DOHH2 (cell line): ENCODE measurements around the gene MKRN3.

ENCODE experiments used
- H3F3A ChIP-seq: fragments of 200-600 bp; sonication (generic), shearing (Covaris generic); 2 replicates; pipeline ENCODE4 v1.6.0; 2016; ENCODE audit warnings: antibody characterized with exemption, mild to moderate bottlenecking; ENCODE audit not compliant: control insufficient read depth, insufficient read depth
- H3K27ac ChIP-seq: fragments of 200-600 bp; sonication (generic); 2 replicates; pipeline ENCODE4 v1.5.1; 2014; ENCODE audit warnings: low read depth, mild to moderate bottlenecking, low read length, moderate library complexity
- H3K27me3 ChIP-seq: fragments of 200-600 bp; sonication (generic); 2 replicates; pipeline ENCODE4 v1.6.1; 2014; ENCODE audit warnings: mild to moderate bottlenecking, low read length, mixed read lengths; ENCODE audit not compliant: control insufficient read depth
- H3K36me3 ChIP-seq: fragments of 200-600 bp; sonication (generic); 2 replicates; pipeline ENCODE4 v1.6.1; 2014; ENCODE audit warnings: mild to moderate bottlenecking, low read length, moderate library complexity, mixed read lengths; ENCODE audit not compliant: control insufficient read depth
- H3K4me1 ChIP-seq: fragments of 200-600 bp; sonication (generic); 2 replicates; pipeline ENCODE4 v1.6.1; 2014; ENCODE audit warnings: mild to moderate bottlenecking, low read length, mixed read lengths; ENCODE audit not compliant: control insufficient read depth
- H3K4me2 ChIP-seq: fragments of 200-600 bp; sonication (generic); 2 replicates; pipeline ENCODE4 v1.6.0; 2014; ENCODE audit warnings: mild to moderate bottlenecking, low read length, moderate library complexity
- H3K4me3 ChIP-seq: fragments of 200-600 bp; sonication (generic); 2 replicates; pipeline ENCODE4 v1.5.1; 2014; ENCODE audit warnings: mild to moderate bottlenecking, low read length, mixed read lengths
- H3K79me2 ChIP-seq: fragments of 200-600 bp; sonication (generic); 2 replicates; pipeline ENCODE4 v1.6.1; 2014; ENCODE audit warnings: mild to moderate bottlenecking, low read length, mixed read lengths; ENCODE audit not compliant: control insufficient read depth
- H3K9me2 ChIP-seq: fragments of 200-600 bp; sonication (generic); replicated peaks from 2 replicates; pipeline ENCODE4 v1.6.1; 2014; ENCODE audit warnings: mild to moderate bottlenecking, low read length, mixed read lengths; ENCODE audit not compliant: control insufficient read depth
- H3K9me3 ChIP-seq: fragments of 200-600 bp; sonication (generic); 2 replicates; pipeline ENCODE4 v1.6.1; 2014; ENCODE audit warnings: antibody characterized with exemption, low read length, mixed read lengths; ENCODE audit not compliant: control insufficient read depth, insufficient read depth
- H4K20me1 ChIP-seq: fragments of 200-600 bp; sonication (generic); 2 replicates; pipeline ENCODE4 v1.6.0; 2014; ENCODE audit warnings: low read depth, mild to moderate bottlenecking, antibody characterized with exemption, low read length, moderate library complexity; ENCODE audit not compliant: control insufficient read depth, insufficient read depth
- EZH2phosphoT487 ChIP-seq: fragments of 200-600 bp; sonication (generic); IDR thresholded peaks from 2 replicates; pipeline ENCODE4 v1.6.1; 2017; ENCODE audit warnings: borderline replicate concordance, mild to moderate bottlenecking, antibody characterized with exemption, low read length, moderate library complexity, mixed read lengths
- TF ChIP-seq, protein P1 (sequence below): fragments of 200-600 bp; sonication (generic); IDR thresholded peaks from one replicate; pipeline ENCODE4 v1.5.1; 2014; ENCODE audit warnings: antibody characterized with exemption, mild to moderate bottlenecking, low read depth, low read length; ENCODE audit not compliant: poor library complexity, severe bottlenecking

The MKRN3 gene

DNA sequence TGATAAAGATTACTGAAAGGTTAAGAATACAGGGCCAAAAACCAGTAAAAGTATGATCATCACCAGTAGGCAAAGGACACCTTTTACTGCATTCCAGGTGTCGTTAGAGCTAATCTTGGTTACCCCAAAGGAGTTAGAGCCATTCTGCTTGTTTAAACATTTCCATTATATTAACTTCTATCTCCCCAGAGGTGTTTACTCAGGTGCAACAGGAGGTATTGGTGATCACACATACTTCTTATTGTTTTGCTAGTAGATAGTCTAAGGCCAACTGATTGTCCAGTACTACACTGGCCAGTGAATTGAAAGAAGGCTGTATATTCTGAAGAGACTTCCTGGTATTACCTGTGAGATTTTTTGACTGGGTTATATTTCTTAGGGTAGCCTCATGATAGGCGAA is 22.8 kb downstream of the MKRN3 start:
- Histone ChIP-seq H3K4me2 (no peak overlapping the region), H3K27me3 (no peaks in the 10 kb centered on the region), H3F3A (no peaks in the 10 kb centered on the region), H4K20me1 (no peaks in the 10 kb centered on the region), H3K36me3 (no peaks in the 10 kb centered on the region), H3K27ac (no peak overlapping the region), H3K79me2 (no peaks in the 10 kb centered on the region), H3K4me3 (no peak overlapping the region), H3K9me3 (no peaks in the 10 kb centered on the region), H3K9me2 (no peaks in the 10 kb centered on the region), H3K4me1 (no peaks in the 10 kb centered on the region)
- TF ChIP-seq, protein P1, sequence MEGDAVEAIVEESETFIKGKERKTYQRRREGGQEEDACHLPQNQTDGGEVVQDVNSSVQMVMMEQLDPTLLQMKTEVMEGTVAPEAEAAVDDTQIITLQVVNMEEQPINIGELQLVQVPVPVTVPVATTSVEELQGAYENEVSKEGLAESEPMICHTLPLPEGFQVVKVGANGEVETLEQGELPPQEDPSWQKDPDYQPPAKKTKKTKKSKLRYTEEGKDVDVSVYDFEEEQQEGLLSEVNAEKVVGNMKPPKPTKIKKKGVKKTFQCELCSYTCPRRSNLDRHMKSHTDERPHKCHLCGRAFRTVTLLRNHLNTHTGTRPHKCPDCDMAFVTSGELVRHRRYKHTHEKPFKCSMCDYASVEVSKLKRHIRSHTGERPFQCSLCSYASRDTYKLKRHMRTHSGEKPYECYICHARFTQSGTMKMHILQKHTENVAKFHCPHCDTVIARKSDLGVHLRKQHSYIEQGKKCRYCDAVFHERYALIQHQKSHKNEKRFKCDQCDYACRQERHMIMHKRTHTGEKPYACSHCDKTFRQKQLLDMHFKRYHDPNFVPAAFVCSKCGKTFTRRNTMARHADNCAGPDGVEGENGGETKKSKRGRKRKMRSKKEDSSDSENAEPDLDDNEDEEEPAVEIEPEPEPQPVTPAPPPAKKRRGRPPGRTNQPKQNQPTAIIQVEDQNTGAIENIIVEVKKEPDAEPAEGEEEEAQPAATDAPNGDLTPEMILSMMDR = no peak

DNA sequence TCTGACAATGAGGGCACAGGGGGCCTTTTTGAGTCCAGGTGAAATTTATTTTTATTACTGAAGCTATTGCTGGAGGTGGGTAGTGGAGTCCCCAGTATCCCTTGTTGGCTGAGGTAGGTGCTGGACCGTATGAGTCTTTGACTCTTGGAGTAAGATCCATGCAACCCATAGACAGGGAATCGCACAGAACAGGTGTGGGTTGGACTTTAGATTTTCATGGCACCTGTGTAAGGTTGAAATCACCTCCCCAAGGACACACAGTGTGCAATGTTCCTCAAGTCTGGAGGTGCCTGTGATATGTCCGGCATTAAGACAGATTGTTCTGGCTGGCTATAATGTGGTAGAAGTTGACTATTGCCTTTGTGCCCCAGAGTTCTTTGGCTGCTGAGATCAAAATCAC is 23.5 kb downstream of the MKRN3 start:
- Histone ChIP-seq H3K36me3 (no peaks in the 10 kb centered on the region), H3F3A (no peaks in the 10 kb centered on the region), H3K9me2 (no peaks in the 10 kb centered on the region), H3K4me3 (no peak overlapping the region), H3K4me2 (no peak overlapping the region), H3K27ac (no peak overlapping the region), H4K20me1 (no peaks in the 10 kb centered on the region), H3K79me2 (no peaks in the 10 kb centered on the region), H3K4me1 (no peaks in the 10 kb centered on the region), H3K27me3 (no peaks in the 10 kb centered on the region), H3K9me3 (no peaks in the 10 kb centered on the region)
- no peak for TF ChIP-seq EZH2phosphoT487
- TF ChIP-seq, protein P1 = no peak

DNA sequence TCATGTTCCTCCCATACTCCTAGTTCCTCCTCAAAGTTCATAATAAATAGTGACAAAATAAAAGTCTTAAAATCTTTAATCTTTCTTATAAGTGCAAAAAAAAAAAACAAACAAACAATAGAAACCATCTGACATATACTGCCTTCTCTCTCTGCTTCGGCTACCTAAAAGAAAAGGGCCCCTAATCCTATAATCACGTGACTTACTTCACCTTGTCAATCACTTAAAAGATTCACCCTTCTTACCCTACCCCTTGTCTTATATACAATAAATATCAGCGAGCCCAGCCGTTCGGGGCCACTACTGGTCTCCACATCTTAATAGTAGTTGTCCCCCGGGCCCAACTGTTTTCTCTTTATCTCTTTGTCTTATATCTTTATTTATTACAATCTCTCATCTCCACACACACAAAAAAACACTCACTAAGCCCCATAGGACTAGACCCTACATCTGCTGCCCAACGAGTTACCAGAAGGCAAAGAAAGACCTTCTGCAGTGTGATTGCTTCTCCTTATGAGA is 28.8 kb downstream of the MKRN3 start:
- Histone ChIP-seq H3K4me3 (no peak overlapping the region), H3K79me2 (no peaks in the 10 kb centered on the region), H3K27me3 (no peaks in the 10 kb centered on the region), H3K9me3 (no peaks in the 10 kb centered on the region), H4K20me1 (no peaks in the 10 kb centered on the region), H3K4me1 (no peaks in the 10 kb centered on the region), H3F3A (no peaks in the 10 kb centered on the region), H3K9me2 (no peaks in the 10 kb centered on the region), H3K27ac (no peak overlapping the region), H3K4me2 (no peak overlapping the region), H3K36me3 (no peaks in the 10 kb centered on the region)
- no peak for TF ChIP-seq EZH2phosphoT487
- TF ChIP-seq, protein P1 = no peak

DNA sequence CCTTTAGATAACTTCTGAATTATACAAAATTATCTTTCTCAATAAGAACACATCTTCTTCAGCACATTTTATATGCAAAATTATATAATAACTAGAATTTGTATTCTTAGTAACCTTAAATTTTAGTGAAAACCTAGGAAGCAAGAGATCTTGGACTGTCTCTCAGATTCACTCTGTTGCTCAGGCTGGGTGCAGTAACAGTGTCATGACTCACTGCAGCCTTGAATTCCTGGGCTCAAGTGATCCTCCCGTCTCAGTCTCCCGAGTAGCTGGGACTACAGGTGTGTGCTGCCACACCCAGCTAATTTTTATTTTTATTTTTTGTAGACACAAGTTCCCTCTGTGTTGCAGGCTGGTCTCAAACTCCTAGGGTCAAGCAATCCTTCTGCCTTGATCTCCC is 29.9 kb downstream of the MKRN3 start:
- Histone ChIP-seq H3K27me3 (no peaks in the 10 kb centered on the region), H3K4me3 (no peak overlapping the region), H3K4me2 (no peak overlapping the region), H4K20me1 (no peaks in the 10 kb centered on the region), H3K36me3 (no peaks in the 10 kb centered on the region), H3K27ac (no peak overlapping the region), H3K9me2 (no peaks in the 10 kb centered on the region), H3K4me1 (no peaks in the 10 kb centered on the region), H3K79me2 (no peaks in the 10 kb centered on the region), H3K9me3 (no peaks in the 10 kb centered on the region), H3F3A (no peaks in the 10 kb centered on the region)
- TF ChIP-seq, protein P1 = no peak
- no peak for TF ChIP-seq EZH2phosphoT487
